Muscle layer of colon (tissue), 2 donors: Measurements from ENCODE around the gene EMC6.

Experiments used
- H3K27ac ChIP-seq: one replicate; pipeline ENCODE4 v1.7.0; 2013; ENCODE audit warnings: low read depth, mild to moderate bottlenecking, low read length, moderate library complexity
- H3K27me3 ChIP-seq, 2 donors: one replicate each; pipeline ENCODE4 v1.7.0; 2013; ENCODE audit warnings: low read length in 2 of 2, mild to moderate bottlenecking in 2 of 2; ENCODE audit not compliant: insufficient read depth in 2 of 2, control insufficient read depth in 1 of 2
- H3K36me3 ChIP-seq: one replicate; pipeline ENCODE4 v1.7.0; 2013; ENCODE audit warnings: mild to moderate bottlenecking, low read length; ENCODE audit not compliant: insufficient read depth
- H3K4me1 ChIP-seq: one replicate; pipeline ENCODE4 v1.7.0; 2013; ENCODE audit warnings: mild to moderate bottlenecking, low read length; ENCODE audit not compliant: insufficient read depth
- H3K4me3 ChIP-seq, 2 donors: one replicate each; pipeline ENCODE4 v1.7.0; 2013; ENCODE audit warnings: low read length in 2 of 2, low read depth in 1 of 2, mild to moderate bottlenecking in 1 of 2, moderate library complexity in 1 of 2
- H3K9ac ChIP-seq: one replicate; pipeline ENCODE4 v1.7.0; 2013; ENCODE audit warnings: low read length
- H3K9me3 ChIP-seq: one replicate; pipeline ENCODE4 v1.7.0; 2013; ENCODE audit warnings: mild to moderate bottlenecking, low read length
- donor health status: abdominal sarcoma.
- donor health status: Adenocarcinoma of cecum.

Gene EMC6

DNA sequence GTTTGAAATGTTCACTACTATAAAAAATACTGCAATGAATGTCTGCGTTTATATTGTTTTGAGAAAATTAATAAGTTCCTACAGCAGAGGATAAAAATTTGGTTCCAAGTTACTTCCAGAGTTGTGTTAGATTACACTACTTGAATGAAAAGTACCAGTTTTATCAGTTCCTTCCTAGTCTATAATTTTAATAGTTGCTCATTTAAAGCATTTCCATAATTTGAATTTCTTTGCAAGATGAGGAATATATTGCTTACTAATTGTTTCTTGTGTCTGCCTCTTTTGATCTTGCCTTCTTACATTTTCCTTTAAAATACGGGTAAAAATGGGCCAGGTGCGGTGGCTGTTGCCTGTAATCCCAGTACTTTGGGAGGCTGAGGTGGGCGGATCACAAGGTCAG, 4.0 kb downstream of the EMC6 start:
- Histone ChIP-seq H3K27ac (no peak overlapping the region), H3K4me1 (peaks cover 12% of the 10 kb centered on the region), H3K27me3 (no peaks in the 10 kb centered on the region), H3K9ac (no peak overlapping the region), H3K36me3 (peaks cover 5% of the 10 kb centered on the region), H3K9me3 (no peaks in the 10 kb centered on the region), H3K4me3 (no peak overlapping the region)

DNA sequence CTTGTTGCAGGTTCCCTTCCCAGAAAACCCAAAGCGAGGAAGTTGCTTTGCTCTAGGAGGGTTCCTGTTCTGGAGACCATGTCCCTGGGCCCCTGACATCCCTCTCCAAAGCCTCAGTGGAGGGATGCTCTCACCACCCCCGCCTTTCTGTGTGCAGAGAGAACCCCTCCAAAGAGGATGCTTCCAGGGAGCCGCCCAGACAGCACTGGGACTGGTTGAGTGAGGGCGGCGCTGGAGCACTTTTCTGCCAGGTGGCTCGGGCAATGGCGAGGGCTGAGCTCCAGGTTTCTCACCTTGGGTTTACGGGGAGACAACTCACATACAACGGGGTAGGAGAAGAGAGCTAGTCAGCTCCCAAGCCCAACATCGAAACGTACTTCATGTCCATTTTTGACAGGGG, 7.3 kb downstream of the EMC6 start:
- Histone ChIP-seq H3K4me1 (no peaks in the 10 kb centered on the region), H3K9me3 (no peaks in the 10 kb centered on the region), H3K4me3 (no peak overlapping the region), H3K36me3 (peaks cover 5% of the 10 kb centered on the region), H3K9ac (no peak overlapping the region), H3K27me3 (peaks cover 0 to 3% of the 10 kb centered on the region in 2 donors), H3K27ac (no peak overlapping the region)

DNA sequence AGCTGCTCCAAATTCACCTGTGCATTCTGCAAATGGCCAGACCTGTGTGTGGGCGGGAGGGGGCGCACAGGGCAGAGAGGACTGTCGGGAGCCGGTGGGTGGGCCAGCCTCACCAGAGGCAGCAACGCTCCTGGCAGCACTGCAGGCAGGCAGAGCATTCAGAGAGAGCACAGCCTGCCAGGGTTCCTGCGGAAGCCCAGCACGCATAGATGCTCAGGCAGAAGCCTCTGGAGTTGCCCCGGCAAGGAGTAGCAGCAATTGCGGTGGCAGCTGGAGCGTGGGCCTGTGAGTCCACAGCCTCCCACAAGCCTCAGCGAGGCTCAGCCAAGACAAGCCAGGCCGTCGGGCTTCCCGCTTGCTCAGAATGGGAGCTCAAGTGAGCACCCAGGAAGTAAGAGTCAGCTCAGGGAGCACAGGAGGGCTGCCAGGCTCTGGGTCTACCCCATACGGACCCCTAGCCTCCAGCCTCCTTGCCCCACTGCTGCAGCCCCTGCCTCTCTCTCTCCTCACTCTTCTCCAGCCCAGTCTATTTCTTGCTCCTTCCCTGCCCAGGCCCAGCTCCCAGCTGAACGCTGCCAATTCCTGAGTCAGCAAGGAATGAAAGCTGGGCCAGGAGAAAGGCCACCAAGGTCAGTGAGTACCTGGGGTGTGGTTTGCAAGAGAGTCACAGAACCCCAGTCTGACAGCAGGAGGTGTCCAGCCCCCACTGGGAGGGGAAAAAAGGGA, 9.6 kb downstream of the EMC6 start:
- no peaks in the 10 kb centered on the region for H3K4me1 ChIP-seq
- H3K27ac ChIP-seq, result no peak overlapping the region
- H3K4me3 ChIP-seq, result no peak overlapping the region
- H3K36me3 ChIP-seq, result no peaks in the 10 kb centered on the region
- no peak overlapping the region for H3K9ac ChIP-seq
- H3K9me3 ChIP-seq, result no peaks in the 10 kb centered on the region
- peaks cover 0 to 17% of the 10 kb centered on the region in 2 donors for H3K27me3 ChIP-seq

DNA sequence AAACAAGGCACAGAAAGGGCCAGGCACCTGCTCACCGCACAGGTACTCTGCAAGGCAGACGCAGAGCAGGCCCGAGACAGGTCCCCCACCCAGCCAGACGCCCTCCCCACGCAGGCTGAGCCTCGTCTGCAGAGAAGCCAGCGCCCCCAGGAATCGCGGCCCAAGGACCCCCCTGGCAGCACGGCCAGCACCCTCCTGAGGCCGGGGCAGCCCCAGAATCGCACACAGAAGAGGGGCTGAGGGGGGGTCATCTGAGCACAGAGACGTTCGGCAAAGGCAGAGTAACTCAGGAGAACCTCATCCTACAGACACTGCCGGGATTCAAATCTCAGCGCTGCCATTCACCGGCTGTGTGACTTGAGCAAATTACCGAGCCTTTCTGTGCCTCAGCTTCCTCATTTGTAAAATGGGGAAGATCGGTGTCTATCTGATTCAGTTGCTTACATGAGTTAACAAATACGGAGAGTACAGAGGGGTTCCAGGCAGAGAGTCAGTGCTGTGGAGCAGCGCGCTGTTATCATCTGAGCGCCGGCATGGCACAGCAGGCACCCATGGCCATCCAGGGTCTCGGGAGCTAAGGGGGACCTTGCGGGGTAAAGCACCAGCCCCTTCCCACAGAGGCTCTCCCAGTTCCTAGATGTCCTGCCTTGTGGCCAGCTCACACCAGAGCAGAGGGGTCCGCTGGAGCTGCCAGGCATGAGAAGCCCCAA, 10.4 kb downstream of the EMC6 start:
- Histone ChIP-seq H3K4me3 (no peak overlapping the region), H3K9ac (no peak overlapping the region), H3K27ac (no peak overlapping the region), H3K36me3 (no peaks in the 10 kb centered on the region), H3K4me1 (no peaks in the 10 kb centered on the region), H3K9me3 (no peaks in the 10 kb centered on the region), H3K27me3 (peaks cover 0 to 24% of the 10 kb centered on the region in 2 donors)

DNA sequence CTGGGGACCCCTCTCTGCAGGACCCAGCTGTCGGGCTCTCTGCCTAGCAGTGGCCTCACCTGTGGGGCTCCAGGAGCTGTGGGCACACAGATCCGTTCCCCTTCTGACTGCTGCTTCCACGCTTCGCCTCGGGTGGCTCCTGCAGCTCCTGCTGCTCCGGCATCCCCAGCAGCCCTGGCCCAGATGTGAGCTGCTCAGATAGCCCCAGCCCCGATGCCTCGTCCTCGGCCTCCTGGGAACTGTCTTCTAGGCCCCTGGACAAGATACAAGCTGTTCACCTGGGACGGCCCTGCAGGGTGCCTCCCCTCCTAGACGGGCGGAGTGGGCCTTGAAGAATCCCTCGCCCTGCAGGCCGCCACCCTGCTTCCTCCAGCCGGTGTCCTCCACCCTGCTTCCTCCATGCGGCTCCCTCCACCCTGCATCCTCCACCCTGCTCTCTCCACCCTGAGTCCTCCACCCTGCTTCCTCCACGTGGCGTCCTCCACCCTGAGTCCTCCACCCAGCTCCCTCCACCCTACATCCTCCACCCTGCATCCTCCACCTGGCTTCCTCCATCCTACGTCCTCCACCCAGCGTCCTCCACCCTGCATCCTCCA, 11.0 kb downstream of the EMC6 start:
- H3K27me3 ChIP-seq, result peaks cover 0 to 26% of the 10 kb centered on the region in 2 donors

DNA sequence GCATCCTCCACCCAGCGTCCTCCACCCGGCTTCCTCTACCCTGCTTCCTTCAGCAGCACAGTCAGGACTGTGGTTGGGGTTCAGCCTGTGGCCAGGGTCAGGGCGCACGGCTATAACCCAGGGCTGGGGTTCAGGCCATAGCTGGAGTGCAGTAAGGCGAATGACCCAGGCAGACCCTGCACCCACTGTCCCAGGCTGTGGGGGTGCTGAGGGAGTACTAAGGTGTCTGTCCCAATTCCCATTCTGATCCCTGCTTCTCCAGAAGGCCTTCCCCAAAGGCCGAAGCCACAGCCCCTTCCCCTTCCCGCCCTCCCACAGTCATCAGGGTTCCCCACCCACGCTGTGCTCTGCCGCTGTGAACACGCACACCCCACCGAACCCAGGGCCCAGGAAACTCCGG, 12.4 kb downstream of the EMC6 start:
- Histone ChIP-seq H3K4me3 (no peak overlapping the region), H3K27ac (no peak overlapping the region)

More for the DNA sequence above, 11.0 kb downstream of the EMC6 start:
- Histone ChIP-seq H3K9ac (no peak overlapping the region), H3K9me3 (no peaks in the 10 kb centered on the region), H3K4me3 (no peak overlapping the region), H3K36me3 (no peaks in the 10 kb centered on the region), H3K4me1 (no peaks in the 10 kb centered on the region), H3K27ac (no peak overlapping the region)

DNA sequence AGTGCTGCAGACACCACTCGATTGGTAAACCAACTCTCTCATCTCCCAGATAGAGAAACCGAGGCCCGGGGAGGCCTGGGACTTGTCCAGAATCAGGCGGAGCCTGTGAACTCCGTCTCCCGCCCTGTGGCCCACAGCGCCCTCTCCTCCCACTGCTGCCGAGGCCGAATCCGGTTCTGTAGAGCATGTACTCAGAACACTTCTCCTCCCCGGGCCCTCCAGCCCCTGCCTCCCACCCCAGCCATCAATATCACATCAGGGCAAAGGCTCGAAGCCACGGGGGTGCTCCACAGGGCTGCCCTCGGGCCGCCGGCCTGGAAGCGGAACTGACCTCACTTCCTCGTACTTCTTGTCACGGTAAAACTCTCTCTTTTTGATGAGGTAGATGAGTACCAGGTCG, 13.0 kb downstream of the EMC6 start:
- Histone ChIP-seq H3K27ac (no peak overlapping the region), H3K4me3 (no peak overlapping the region), H3K36me3 (no peaks in the 10 kb centered on the region), H3K4me1 (no peaks in the 10 kb centered on the region), H3K9ac (no peak overlapping the region), H3K27me3 (peaks cover 0 to 31% of the 10 kb centered on the region in 2 donors), H3K9me3 (no peaks in the 10 kb centered on the region)

More for the DNA sequence above, 12.4 kb downstream of the EMC6 start:
- no peaks in the 10 kb centered on the region for H3K9me3 ChIP-seq
- no peak overlapping the region for H3K9ac ChIP-seq
- H3K27me3 ChIP-seq, result peaks cover 0 to 31% of the 10 kb centered on the region in 2 donors
- no peaks in the 10 kb centered on the region for H3K4me1 ChIP-seq
- no peaks in the 10 kb centered on the region for H3K36me3 ChIP-seq

DNA sequence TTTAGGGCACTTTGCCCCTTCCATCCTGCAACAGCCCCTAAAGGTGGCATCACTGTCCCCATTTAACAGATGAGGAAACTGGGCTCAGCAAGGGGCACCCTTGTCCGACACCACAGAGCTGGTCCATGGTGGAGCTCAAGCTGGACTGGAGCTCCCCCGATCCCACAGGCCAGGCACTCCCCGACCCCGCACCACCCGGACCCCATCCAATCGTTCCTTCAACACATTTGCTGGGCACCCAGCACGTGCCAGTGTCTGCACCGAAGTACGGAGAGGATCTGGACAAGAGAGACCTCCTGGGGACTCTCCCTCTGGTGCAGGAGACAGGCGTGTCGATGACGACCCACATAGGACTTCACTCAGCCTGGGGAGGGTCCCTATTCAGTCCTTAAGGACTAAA, 13.4 kb downstream of the EMC6 start:
- H3K4me1 ChIP-seq, result no peaks in the 10 kb centered on the region
- peaks cover 0 to 31% of the 10 kb centered on the region in 2 donors for H3K27me3 ChIP-seq

DNA sequence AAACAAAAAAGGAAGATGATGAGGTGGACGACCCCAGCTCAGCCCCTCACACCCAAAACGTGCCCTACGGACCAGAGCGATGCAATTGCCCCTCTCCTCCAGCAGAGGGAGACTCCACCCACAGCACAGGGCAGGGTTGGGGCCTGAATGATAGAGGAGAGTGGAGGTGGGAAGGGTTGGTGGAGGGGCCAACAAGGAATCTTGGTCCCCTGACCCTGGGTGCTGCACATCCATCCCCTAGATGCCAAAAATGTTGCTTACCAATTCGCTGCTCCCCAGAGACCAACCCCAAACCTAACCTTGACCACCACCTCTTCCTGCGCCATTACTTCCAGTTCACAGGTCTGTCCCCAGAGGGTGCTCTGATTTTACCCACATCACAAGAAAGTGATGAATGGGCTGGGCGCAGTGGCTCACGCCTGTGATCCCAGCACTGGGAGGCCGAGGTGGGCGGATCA, 14.5 kb downstream of the EMC6 start:
- Histone ChIP-seq H3K9ac (no peak overlapping the region), H3K9me3 (no peaks in the 10 kb centered on the region), H3K4me3 (no peak overlapping the region), H3K36me3 (no peaks in the 10 kb centered on the region), H3K27ac (no peak overlapping the region), H3K4me1 (no peaks in the 10 kb centered on the region), H3K27me3 (peaks cover 0 to 31% of the 10 kb centered on the region in 2 donors)

More for the DNA sequence above, 13.4 kb downstream of the EMC6 start:
- no peak overlapping the region for H3K27ac ChIP-seq
- H3K36me3 ChIP-seq, result no peaks in the 10 kb centered on the region
- H3K4me3 ChIP-seq, result no peak overlapping the region
- no peak overlapping the region for H3K9ac ChIP-seq
- H3K9me3 ChIP-seq, result no peaks in the 10 kb centered on the region

DNA sequence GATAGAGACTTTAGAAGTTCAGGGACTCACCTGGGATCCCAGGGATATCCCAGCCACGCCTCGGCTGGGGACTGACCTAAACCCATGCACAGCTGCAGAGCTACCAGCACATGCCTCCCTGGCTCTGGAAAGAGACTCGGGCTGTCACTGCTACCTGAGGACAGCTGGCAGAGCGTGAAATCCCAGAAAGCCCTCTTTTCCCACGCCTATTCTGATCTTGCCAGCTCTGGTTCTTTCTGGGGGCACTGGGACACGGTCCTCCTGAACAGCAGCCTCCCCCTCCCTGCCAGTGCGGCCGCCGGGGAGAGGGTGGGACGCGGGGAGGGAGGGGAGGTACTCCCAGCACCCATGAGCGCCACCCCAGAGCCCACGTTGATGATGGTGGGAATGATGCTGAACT, 16.6 kb downstream of the EMC6 start:
- Histone ChIP-seq H3K4me1 (no peaks in the 10 kb centered on the region), H3K4me3 (no peak overlapping the region), H3K9me3 (no peaks in the 10 kb centered on the region), H3K36me3 (no peaks in the 10 kb centered on the region), H3K9ac (no peak overlapping the region), H3K27ac (no peak overlapping the region), H3K27me3 (peaks cover 0 to 28% of the 10 kb centered on the region in 2 donors)

DNA sequence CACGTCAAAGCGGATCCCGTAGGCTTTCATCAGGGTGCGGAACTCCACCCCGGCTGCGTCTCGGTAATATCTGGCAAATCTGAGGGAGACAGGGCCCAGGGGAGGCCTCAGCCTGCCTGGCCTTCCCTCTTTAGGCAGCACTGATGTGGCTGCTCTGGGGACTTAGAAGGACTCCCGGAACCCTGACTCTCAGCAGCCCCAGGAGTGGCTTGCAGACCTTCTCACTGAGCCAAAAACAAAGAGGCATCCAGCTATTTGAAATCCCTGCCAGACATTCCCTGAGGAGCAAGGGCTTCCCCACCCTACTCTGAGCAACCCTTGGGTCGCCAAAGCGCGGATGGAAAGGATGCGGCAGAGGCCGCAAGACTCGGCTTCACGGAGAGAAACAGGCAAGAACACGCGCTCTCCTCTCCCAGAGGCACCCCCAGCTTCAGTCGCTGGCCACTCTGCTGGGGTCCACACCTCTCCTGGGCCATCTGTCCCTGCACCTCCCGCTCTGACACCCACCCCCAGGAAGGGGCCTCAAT, 19.5 kb downstream of the EMC6 start:
- H3K36me3 ChIP-seq, result no peaks in the 10 kb centered on the region
- peaks cover 0 to 38% of the 10 kb centered on the region in 2 donors for H3K27me3 ChIP-seq
- no peak overlapping the region for H3K4me3 ChIP-seq
- H3K9ac ChIP-seq, result no peak overlapping the region
- no peaks in the 10 kb centered on the region for H3K9me3 ChIP-seq
- no peaks in the 10 kb centered on the region for H3K4me1 ChIP-seq
- no peak overlapping the region for H3K27ac ChIP-seq
